RWPE2 (cell line): Measurements from ENCODE around the gene SUPT6H.
A peak's percentile ranks its signal among the peaks of the same experiment; 100 is the strongest.

Experiments used
- ATAC-seq: fragments of 200-7000 bp; cut with Tn5 transposase; 3 replicates; pipeline ENCODE4 v1.9.1; 2021; ENCODE audit warnings: low read depth
- DNase-seq: peaks from one replicate; pipeline ENCODE4 v3.0.0-alpha.2; 2020; ENCODE audit warnings: low spot score
- H3K27ac ChIP-seq: fragments of 450-650 bp; 2 replicates; pipeline ENCODE4 v1.5.1; 2017; ENCODE audit warnings: mild to moderate bottlenecking; ENCODE audit not compliant: poor library complexity, severe bottlenecking
- H3K27me3 ChIP-seq: fragments of 250-450 bp; sonication (Bioruptor Pico); 2 replicates; pipeline ENCODE4 v1.5.1; 2021; ENCODE audit warnings: mild to moderate bottlenecking, moderate library complexity; ENCODE audit not compliant: insufficient read depth, poor library complexity, severe bottlenecking
- H3K36me3 ChIP-seq: fragments of 250-450 bp; sonication (Bioruptor Pico); 2 replicates; pipeline ENCODE4 v1.5.1; 2020; ENCODE audit warnings: low read depth, mild to moderate bottlenecking, moderate library complexity
- H3K4me1 ChIP-seq: fragments of 250-450 bp; sonication (Bioruptor Pico); 2 replicates; pipeline ENCODE4 v1.5.1; 2021; ENCODE audit warnings: mild to moderate bottlenecking, moderate library complexity; ENCODE audit not compliant: insufficient read depth, poor library complexity, severe bottlenecking
- H3K4me3 ChIP-seq: fragments of 250-450 bp; sonication (Bioruptor Pico); 2 replicates; pipeline ENCODE4 v1.5.1; 2021; ENCODE audit warnings: mild to moderate bottlenecking, moderate library complexity; ENCODE audit not compliant: severe bottlenecking
- H3K9me3 ChIP-seq: fragments of 250-450 bp; sonication (Bioruptor Pico); 2 replicates; pipeline ENCODE4 v1.5.1; 2021; ENCODE audit warnings: mild to moderate bottlenecking, moderate library complexity; ENCODE audit not compliant: severe bottlenecking
- TF ChIP-seq, protein P1 (sequence below): fragments of 450-650 bp; IDR thresholded peaks from one replicate; pipeline ENCODE4 v1.5.1; 2017; ENCODE audit warnings: mild to moderate bottlenecking, moderate library complexity; ENCODE audit not compliant: poor library complexity, severe bottlenecking

Gene SUPT6H

GRCh38 chr17:28706471-28707338, 44.7 kb downstream of the SUPT6H start:
- Histone ChIP-seq H3K36me3 (peaks cover 11% of the 10 kb centered on the region), H3K27me3 (no peaks in the 10 kb centered on the region), H3K4me1 (no peaks in the 10 kb centered on the region), H3K4me3 (no peak overlapping the region), H3K27ac (no peak overlapping the region), H3K9me3 (no peaks in the 10 kb centered on the region)
- DNase-seq: no peak
- no peak for ATAC-seq
- TF ChIP-seq, protein P1, sequence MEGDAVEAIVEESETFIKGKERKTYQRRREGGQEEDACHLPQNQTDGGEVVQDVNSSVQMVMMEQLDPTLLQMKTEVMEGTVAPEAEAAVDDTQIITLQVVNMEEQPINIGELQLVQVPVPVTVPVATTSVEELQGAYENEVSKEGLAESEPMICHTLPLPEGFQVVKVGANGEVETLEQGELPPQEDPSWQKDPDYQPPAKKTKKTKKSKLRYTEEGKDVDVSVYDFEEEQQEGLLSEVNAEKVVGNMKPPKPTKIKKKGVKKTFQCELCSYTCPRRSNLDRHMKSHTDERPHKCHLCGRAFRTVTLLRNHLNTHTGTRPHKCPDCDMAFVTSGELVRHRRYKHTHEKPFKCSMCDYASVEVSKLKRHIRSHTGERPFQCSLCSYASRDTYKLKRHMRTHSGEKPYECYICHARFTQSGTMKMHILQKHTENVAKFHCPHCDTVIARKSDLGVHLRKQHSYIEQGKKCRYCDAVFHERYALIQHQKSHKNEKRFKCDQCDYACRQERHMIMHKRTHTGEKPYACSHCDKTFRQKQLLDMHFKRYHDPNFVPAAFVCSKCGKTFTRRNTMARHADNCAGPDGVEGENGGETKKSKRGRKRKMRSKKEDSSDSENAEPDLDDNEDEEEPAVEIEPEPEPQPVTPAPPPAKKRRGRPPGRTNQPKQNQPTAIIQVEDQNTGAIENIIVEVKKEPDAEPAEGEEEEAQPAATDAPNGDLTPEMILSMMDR: no peak

DNA sequence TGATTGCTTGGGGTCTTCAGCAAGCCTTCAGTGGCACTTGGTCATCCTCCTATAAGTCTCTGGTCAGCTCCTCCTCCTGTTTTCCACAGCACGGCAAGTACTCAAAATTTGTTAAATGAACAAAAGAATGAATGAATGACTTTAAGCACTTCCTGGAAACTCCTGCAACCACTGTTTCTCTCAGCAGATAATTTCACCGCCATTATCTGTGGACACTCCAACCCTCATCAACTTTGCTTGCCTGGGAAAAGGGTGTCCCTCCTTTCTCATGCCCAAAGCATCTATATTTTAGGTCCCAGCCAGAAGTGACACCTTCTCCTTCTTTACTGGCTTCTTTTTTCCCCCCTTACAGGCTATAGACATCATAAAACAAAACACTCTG, 45.3 kb downstream of the SUPT6H start:
- DNase-seq: no peak
- TF ChIP-seq, protein P1: no peak
- H3K27ac ChIP-seq: no peak overlapping the region
- no peak overlapping the region for H3K4me3 ChIP-seq
- ATAC-seq: no peak
- peaks cover 6% of the 10 kb centered on the region; the same call in 1 of the 2 replicates for H3K36me3 ChIP-seq
- no peaks in the 10 kb centered on the region for H3K4me1 ChIP-seq
- no peaks in the 10 kb centered on the region for H3K9me3 ChIP-seq
- H3K27me3 ChIP-seq: no peaks in the 10 kb centered on the region

GRCh38 chr17:28710861-28711722, 49.1 kb downstream of the SUPT6H start:
- Histone ChIP-seq H3K9me3 (no peaks in the 10 kb centered on the region), H3K4me3 (peak overlapping the region; percentile 47), H3K4me1 (no peaks in the 10 kb centered on the region), H3K36me3 (peaks cover 23% of the 10 kb centered on the region), H3K27me3 (no peaks in the 10 kb centered on the region), H3K27ac (peak overlapping the region; percentile 73)
- TF ChIP-seq, protein P1: no peak
- ATAC-seq (peak; percentile 91), DNase-seq (peak; percentile 90)

DNA sequence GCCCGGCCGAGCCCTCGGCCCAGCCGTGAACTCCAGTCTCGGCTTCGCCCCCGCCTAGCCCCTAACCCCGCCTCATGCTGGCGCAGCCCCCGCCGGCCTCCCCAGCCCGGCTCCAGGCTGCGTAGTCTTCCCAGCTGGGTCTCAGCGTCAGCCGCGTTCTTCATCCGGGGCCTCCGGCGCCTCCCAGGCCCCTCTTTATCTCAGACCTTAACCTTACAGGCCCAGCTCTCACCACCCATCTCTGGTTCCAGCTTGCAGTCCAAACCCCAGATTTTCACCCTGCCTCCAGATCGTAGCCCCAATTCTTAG, 49.7 kb downstream of the SUPT6H start, which contains the start of gene PROCA1:
Gene PROCA1, minus strand, starts transcription at position 166 of the 309 bp plus-strand sequence. CDS start 228 bp downstream, outside the sequence.
- H3K27me3 ChIP-seq: no peaks in the 10 kb centered on the region
- TF ChIP-seq, protein P1: no peak
- H3K36me3 ChIP-seq: peaks cover 29% of the 10 kb centered on the region
- H3K9me3 ChIP-seq: no peaks in the 10 kb centered on the region
- no peaks in the 10 kb centered on the region for H3K4me1 ChIP-seq
- DNase-seq: no peak
- H3K27ac ChIP-seq: peak within 1 kb of the TSS; percentile 73
- ATAC-seq: no peak; the same call in 2 of the 3 replicates
- H3K4me3 ChIP-seq: peak within 1 kb of the TSS; percentile 47
